LNCAP (cell line): ENCODE measurements around the gene STT3B.

Experiments used
- TF ChIP-seq, protein P1 (sequence below): fragments of 450-650 bp; IDR thresholded peaks from 2 replicates; pipeline ENCODE4 v1.5.1; 2017; ENCODE audit warnings: mild to moderate bottlenecking

The STT3B gene

DNA sequence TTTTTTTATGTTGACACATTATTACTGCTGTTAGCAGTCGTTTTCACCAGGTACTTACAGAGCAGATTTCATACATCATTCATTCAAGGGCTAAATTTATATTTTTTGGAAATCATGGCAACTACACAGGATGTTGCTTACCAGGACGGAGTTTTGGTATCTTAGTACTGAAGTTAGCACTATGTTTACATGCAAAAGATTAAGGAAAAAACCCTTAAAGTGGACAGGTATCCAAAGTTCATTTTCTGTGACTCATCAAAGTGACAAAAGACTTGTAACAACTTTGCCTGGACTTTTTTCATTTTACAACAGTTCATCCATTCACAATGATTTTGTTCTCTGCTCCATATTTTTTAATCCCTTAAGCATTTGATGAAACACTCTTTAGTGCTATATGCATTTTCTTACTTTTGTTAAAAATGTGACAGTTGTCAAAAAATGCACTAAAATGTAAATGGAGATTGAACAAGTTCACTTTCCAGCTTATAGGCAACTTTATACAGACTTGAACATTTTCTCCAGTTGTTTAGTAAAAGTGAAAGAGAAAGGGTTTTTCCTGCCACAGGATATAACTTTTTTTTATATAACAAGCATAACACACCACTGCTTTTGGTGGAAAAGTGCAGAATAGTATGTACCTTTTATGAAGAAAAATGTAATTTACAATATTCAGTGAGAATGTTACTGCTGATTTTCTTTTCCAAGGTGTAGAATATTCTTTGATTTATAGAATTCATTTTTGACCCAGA is 104.1 kb downstream of the STT3B start:
- TF ChIP-seq, protein P1, sequence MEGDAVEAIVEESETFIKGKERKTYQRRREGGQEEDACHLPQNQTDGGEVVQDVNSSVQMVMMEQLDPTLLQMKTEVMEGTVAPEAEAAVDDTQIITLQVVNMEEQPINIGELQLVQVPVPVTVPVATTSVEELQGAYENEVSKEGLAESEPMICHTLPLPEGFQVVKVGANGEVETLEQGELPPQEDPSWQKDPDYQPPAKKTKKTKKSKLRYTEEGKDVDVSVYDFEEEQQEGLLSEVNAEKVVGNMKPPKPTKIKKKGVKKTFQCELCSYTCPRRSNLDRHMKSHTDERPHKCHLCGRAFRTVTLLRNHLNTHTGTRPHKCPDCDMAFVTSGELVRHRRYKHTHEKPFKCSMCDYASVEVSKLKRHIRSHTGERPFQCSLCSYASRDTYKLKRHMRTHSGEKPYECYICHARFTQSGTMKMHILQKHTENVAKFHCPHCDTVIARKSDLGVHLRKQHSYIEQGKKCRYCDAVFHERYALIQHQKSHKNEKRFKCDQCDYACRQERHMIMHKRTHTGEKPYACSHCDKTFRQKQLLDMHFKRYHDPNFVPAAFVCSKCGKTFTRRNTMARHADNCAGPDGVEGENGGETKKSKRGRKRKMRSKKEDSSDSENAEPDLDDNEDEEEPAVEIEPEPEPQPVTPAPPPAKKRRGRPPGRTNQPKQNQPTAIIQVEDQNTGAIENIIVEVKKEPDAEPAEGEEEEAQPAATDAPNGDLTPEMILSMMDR, result no peak

DNA sequence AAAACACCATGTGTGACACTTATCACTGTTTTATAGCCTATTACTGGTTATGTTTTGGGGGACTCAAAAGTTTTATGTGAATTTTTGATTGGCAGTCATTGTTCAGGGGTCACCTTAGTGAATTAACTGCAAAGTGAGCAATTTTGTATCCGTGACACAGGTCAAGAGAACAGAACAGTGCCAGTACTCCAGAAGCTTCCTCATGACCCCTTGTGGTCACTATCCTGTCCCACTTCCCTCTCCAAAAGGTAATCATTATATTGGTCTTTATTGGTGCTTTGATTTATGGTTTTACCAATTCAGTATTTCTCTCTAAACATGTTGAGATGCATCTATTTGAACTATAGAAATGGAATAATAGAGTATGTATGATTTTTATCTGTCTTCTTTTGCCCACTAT is 107.1 kb downstream of the STT3B start:
- TF ChIP-seq, protein P1, result no peak

DNA sequence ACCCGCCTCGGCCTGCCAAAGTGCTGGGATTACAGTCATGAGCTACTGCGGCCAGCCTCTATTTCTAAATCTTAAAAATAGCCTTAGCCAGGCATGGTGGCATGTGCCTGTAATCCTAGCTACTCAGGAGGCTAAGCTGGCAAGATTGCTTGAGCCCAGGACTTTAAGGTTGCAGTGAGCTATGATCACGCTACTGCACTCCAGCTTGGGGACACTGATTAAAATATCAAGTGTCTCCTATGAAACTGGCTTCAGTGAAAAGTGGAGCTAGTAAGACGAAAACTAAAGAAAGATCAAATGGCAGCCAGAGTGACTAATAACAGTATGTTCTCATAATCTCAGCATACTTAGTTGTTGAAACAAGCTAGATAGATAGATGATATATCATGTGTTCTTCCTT is 112.5 kb downstream of the STT3B start:
- TF ChIP-seq, protein P1, result no peak

DNA sequence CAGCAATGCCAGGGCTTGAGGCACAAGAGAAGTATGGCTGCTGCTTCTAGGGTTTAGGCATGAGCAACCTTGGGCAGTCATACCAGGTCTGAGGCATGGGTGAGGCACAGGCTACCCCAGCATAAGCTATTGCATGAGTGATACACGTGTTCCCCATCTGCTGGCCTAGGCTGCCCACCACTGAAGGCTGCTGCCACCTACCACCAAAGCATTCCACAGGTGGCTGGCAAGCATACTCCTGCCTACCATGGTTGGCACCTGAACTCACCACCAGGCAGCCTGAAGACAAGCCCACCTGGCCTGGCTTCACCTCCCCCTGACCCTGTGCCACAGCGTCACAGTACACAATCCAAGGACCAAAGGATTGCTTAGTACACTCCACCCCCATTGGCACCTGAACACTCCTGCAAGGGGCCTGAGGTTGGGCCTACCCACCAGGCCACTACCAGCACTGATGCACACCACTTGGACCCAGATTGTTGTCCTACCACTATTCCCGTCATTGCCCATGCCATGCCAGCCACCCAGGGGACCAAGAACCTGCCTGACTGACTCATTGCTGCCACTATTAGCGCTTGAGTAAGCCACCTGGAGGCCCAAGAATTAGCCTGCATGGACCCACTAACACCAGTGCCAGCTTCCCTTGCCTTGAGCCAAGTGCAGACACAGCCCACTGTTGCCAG is 115.7 kb downstream of the STT3B start:
- TF ChIP-seq, protein P1, result no peak

DNA sequence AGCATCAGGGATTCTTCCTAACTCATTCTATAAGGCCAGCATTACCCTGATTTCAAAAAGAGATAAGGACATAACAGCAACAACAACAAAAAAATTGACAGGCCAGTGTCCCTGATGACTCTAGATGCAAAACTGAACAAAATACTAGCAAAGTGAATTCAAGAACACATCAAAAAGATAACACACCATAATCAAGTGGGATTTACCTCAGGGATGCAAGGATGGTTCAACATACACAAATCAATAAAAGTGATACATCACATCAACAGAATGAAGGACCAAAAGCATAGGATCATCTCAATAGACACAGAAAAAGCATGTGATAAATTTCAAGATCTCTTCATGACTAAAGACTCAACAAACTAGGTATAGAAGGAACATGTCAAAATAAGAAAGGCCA is 119.6 kb downstream of the STT3B start:
- TF ChIP-seq, protein P1, result no peak

DNA sequence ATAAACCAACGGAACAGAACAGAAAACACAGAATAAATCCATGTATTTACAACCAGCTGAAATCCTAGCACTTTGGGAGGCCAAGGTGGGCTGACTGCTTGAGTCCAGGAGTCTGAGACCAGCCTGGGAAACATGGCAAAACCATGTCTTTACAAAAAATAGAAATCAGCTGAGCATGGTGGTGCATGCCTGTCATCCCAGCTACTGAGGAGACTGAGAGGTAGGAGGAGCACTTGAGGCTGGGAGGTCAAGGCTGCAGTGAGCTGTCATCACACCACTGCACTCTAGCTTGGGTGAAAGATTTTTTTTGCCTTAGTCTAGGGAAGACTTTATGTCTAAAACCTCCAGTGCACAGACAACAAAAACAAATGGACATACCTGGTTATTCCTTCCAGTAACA is 120.7 kb downstream of the STT3B start:
- TF ChIP-seq, protein P1, result no peak

DNA sequence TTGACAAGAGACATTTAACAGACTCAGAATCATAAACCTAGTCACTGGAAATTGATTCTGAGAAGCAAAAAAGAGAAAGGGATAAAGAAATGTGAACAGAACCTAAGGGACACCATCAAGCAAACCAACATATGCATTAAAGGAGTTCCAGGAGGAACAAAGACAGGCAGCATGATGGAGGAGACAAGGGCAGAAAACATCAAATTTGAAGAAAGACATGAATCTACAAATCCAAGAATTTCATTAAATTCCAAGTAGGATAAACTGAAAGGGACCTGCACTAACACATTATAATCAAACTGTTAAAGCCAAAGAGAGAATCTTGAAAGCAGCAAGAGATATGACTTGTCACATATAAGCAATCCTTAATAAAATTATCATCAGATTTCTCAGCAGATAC is 122.3 kb downstream of the STT3B start:
- TF ChIP-seq, protein P1, result no peak
